KMS-11 (cell line): Measurements from ENCODE around the gene PLEKHN1.
A peak's percentile ranks its signal among the peaks of the same experiment; 100 is the strongest.

ENCODE experiments used
- H2AFZ ChIP-seq: fragments of 200-600 bp; sonication (generic); 2 replicates; pipeline ENCODE4 v1.6.1; 2016; ENCODE audit warnings: antibody characterized with exemption, mixed run types, low read depth
- H3K27ac ChIP-seq: fragments of 200-600 bp; sonication (generic); 2 replicates; pipeline ENCODE4 v1.6.1; 2016; ENCODE audit warnings: mild to moderate bottlenecking, mixed run types
- H3K27me3 ChIP-seq: fragments of 200-600 bp; sonication (generic); 2 replicates; pipeline ENCODE4 v1.6.1; 2017; ENCODE audit warnings: mild to moderate bottlenecking, low read depth, mixed run types, moderate library complexity; ENCODE audit not compliant: insufficient read depth
- H3K36me3 ChIP-seq: fragments of 200-600 bp; sonication (generic); 2 replicates; pipeline ENCODE4 v1.6.1; 2017; ENCODE audit warnings: mild to moderate bottlenecking, mixed run types; ENCODE audit not compliant: insufficient read depth
- H3K4me1 ChIP-seq: fragments of 200-600 bp; sonication (generic); 2 replicates; pipeline ENCODE4 v1.6.1; 2016; ENCODE audit warnings: mild to moderate bottlenecking, low read depth, mixed run types; ENCODE audit not compliant: poor library complexity, severe bottlenecking
- H3K4me2 ChIP-seq: fragments of 200-600 bp; sonication (generic); 2 replicates; pipeline ENCODE4 v1.7.0; 2016; ENCODE audit warnings: mild to moderate bottlenecking, mixed run types
- H3K4me3 ChIP-seq: fragments of 200-600 bp; sonication (generic); IDR thresholded peaks from 2 replicates; pipeline ENCODE4 v1.6.1; 2017; ENCODE audit warnings: low read depth, low read length, mixed read lengths; ENCODE audit not compliant: insufficient read depth
- H3K79me2 ChIP-seq: fragments of 200-600 bp; sonication (generic); 2 replicates; pipeline ENCODE4 v1.6.1; 2016; ENCODE audit warnings: low read depth, mixed run types; ENCODE audit not compliant: insufficient read depth
- H3K9ac ChIP-seq: fragments of 200-600 bp; sonication (generic); 2 replicates; pipeline ENCODE4 v1.6.1; 2016; ENCODE audit warnings: mild to moderate bottlenecking, mixed run types
- H4K20me1 ChIP-seq: fragments of 200-600 bp; sonication (generic); 2 replicates; pipeline ENCODE4 v1.6.1; 2016; ENCODE audit warnings: mild to moderate bottlenecking, mixed run types; ENCODE audit not compliant: insufficient read depth
- TF ChIP-seq, protein P1 (sequence below): fragments of 200-600 bp; sonication (generic); conservative IDR thresholded peaks from 2 replicates; pipeline ENCODE4 v1.6.1; 2017; ENCODE audit warnings: low read depth, mild to moderate bottlenecking, antibody characterized with exemption, low read length, moderate library complexity, mixed read lengths

The PLEKHN1 gene, protein sequence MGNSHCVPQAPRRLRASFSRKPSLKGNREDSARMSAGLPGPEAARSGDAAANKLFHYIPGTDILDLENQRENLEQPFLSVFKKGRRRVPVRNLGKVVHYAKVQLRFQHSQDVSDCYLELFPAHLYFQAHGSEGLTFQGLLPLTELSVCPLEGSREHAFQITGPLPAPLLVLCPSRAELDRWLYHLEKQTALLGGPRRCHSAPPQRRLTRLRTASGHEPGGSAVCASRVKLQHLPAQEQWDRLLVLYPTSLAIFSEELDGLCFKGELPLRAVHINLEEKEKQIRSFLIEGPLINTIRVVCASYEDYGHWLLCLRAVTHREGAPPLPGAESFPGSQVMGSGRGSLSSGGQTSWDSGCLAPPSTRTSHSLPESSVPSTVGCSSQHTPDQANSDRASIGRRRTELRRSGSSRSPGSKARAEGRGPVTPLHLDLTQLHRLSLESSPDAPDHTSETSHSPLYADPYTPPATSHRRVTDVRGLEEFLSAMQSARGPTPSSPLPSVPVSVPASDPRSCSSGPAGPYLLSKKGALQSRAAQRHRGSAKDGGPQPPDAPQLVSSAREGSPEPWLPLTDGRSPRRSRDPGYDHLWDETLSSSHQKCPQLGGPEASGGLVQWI

DNA sequence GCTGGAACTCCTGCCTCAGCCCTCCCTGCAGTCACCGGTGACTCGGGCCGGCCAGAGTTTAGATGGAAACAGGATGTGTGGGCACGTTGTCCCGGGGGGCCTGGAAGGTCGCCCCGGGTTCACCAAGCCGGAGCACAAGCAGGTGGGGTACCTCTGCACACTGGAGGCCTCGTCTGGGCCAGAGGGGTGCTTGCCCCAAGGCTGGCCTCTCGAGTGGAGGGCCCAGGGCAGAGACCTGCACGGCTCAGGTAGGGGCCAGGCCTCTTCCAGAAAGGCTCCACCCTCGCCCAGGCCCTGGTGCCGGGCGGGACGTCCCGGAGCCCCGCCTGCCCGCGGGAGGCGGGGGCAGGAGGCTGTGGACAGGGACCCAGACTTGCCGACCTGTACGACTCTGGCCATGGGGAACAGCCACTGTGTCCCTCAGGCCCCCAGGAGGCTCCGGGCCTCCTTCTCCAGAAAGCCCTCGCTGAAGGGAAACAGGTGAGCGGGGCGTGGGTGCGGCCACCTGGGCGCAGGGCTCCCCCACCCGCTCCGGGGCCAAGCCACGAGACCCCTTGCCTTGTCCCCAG, at the start of gene PLEKHN1:
Gene PLEKHN1, plus strand, starts transcription at position 348 of the 569 bp plus-strand sequence. Its CDS starts 50 bp downstream, at position 398.
- Histone ChIP-seq H3K27me3 (no peaks in the 10 kb centered on the region), H3K27ac (peak within 1 kb of the TSS; percentile 44), H3K36me3 (no peaks in the 10 kb centered on the region), H3K9ac (peak within 1 kb of the TSS; percentile 48; the same call in 1 of the 2 replicates), H2AFZ (peak within 1 kb of the TSS; percentile 95), H3K4me1 (peaks cover 20% of the 10 kb centered on the region), H3K4me3 (peak within 1 kb of the TSS; percentile 90), H4K20me1 (no peaks in the 10 kb centered on the region), H3K4me2 (peak within 1 kb of the TSS; percentile 99), H3K79me2 (no peaks in the 10 kb centered on the region)
- TF ChIP-seq, protein P1, sequence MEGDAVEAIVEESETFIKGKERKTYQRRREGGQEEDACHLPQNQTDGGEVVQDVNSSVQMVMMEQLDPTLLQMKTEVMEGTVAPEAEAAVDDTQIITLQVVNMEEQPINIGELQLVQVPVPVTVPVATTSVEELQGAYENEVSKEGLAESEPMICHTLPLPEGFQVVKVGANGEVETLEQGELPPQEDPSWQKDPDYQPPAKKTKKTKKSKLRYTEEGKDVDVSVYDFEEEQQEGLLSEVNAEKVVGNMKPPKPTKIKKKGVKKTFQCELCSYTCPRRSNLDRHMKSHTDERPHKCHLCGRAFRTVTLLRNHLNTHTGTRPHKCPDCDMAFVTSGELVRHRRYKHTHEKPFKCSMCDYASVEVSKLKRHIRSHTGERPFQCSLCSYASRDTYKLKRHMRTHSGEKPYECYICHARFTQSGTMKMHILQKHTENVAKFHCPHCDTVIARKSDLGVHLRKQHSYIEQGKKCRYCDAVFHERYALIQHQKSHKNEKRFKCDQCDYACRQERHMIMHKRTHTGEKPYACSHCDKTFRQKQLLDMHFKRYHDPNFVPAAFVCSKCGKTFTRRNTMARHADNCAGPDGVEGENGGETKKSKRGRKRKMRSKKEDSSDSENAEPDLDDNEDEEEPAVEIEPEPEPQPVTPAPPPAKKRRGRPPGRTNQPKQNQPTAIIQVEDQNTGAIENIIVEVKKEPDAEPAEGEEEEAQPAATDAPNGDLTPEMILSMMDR = no peak

DNA sequence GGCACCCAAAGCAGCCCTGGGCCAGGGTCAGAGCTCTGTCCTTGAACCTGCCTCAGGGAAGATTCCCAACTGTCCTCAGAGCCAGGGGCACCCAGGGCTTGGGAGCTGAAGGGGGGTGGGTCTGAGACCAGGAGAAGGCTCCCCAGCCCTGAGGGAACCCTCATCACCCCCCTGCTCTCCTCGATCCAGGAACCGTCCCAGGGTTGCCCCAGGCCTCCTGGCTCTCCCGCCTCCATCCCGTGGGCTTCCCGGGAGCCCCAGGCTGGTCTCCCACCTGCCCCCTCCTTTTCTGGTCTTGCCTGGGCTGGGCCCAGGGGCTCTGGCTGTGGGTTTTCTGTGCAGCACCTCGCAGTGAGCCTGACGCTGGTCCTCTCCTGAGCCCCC, 49.2 kb upstream of the PLEKHN1 start:
- Histone ChIP-seq H3K4me3 (no peak overlapping the region), H2AFZ (no peak overlapping the region), H3K4me2 (no peak overlapping the region), H3K36me3 (no peaks in the 10 kb centered on the region), H3K4me1 (peaks cover 26% of the 10 kb centered on the region), H3K9ac (no peak overlapping the region), H3K27ac (no peak overlapping the region), H4K20me1 (no peaks in the 10 kb centered on the region), H3K79me2 (no peaks in the 10 kb centered on the region), H3K27me3 (peaks cover 99% of the 10 kb centered on the region)
- TF ChIP-seq, protein P1 = no peak

DNA sequence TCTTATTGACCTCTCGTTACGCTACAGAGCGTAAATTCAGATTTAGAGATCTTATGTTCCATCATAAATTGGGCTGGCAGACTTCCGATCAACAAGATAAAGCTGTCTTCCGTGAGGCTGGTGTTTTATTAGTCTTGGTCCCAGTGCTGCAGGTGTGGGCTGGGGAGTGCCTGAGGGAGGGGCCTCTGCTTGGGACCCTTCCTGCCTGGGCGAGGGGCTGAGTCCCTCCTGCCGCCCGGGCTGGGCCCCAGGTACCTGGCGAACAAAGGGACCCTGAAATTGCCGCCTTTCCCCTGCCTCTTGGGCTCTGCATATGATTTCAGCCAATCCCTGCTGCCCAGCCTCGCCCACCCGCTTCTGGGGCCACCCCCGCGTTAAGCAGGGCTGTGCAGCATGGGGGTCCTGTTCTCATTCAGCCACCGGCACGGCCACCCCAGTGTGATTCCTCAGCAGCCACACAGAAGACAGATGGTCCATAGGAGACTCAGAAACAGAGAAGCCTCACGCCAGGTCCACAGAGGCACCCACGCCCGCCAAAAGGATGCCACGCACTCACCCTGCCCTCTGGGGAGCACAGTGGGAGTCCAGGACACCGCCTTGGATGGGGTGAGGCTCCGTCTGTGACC, 48.7 kb upstream of the PLEKHN1 start:
- H3K27me3 ChIP-seq = peaks cover 99% of the 10 kb centered on the region

DNA sequence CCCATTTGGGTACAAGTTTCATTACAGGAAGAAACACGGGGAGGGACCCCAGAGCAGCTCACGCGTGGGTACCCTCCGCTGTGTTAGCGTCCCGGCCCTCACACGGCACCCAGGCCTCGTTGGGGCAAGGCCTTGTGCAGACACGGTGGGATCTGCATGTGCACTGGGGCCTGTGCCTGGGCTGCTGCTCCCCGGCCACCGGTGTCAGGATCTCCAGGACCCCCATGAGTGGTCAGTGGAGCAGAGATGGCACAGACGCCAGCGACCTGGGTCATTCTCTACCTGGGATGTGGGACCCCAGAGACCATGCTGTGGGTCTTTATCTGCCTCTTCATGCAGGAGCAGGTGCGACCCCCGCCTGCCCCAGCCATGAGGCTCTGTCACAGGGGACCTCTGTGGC, 47.9 kb upstream of the PLEKHN1 start:
- H3K27ac ChIP-seq = no peak overlapping the region
- no peak overlapping the region for H2AFZ ChIP-seq
- H3K4me3 ChIP-seq = no peak overlapping the region
- H3K9ac ChIP-seq = no peak overlapping the region
- no peak overlapping the region for H3K4me2 ChIP-seq
- TF ChIP-seq, protein P1 = no peak
- no peaks in the 10 kb centered on the region for H3K79me2 ChIP-seq
- peaks cover 23% of the 10 kb centered on the region for H3K4me1 ChIP-seq
- no peaks in the 10 kb centered on the region for H4K20me1 ChIP-seq
- H3K36me3 ChIP-seq = no peaks in the 10 kb centered on the region
- peaks cover 99% of the 10 kb centered on the region for H3K27me3 ChIP-seq

More for the DNA sequence above, 48.7 kb upstream of the PLEKHN1 start:
- Histone ChIP-seq H3K4me3 (no peak overlapping the region), H3K9ac (no peak overlapping the region), H3K27ac (no peak overlapping the region), H3K4me1 (peaks cover 20% of the 10 kb centered on the region), H3K4me2 (no peak overlapping the region), H3K36me3 (no peaks in the 10 kb centered on the region), H2AFZ (no peak overlapping the region), H3K79me2 (no peaks in the 10 kb centered on the region), H4K20me1 (no peaks in the 10 kb centered on the region)
- TF ChIP-seq, protein P1 = no peak
